ENCODE measurements around the gene ARMH4.
A peak's percentile ranks its signal among the peaks of the same experiment; 100 is the strongest.

Gene ARMH4

GRCh38 chr14:58109744-58110143, 42.3 kb downstream of the ARMH4 start:
- TF ChIP-seq CTCF (IDR thresholded peaks at IDR 0.05; ENCODE audit: low read depth, low read length): no peak
- H3K4me3 ChIP-seq (ENCODE audit: low read depth, low read length): no peak overlapping the region

GRCh38 chr14:58108717-58109116, 43.3 kb downstream of the ARMH4 start:
- TF ChIP-seq CTCF (IDR thresholded peaks at IDR 0.05; ENCODE audit: low read depth, low read length): no peak

GRCh38 chr14:58107947-58108552, 44.0 kb downstream of the ARMH4 start:
- TF ChIP-seq CTCF (IDR thresholded peaks at IDR 0.05; ENCODE audit: low read depth, low read length): peak; percentile 65
- H3K4me3 ChIP-seq (ENCODE audit: low read depth, low read length): no peak overlapping the region

More at GRCh38 chr14:58108717-58109116, 43.3 kb downstream of the ARMH4 start:
- no peak overlapping the region for H3K4me3 ChIP-seq (ENCODE audit: low read depth, low read length)

- H3K4me3 ChIP-seq (ENCODE audit: low read depth, low read length): no peak overlapping the region
- TF ChIP-seq CTCF (IDR thresholded peaks at IDR 0.05; ENCODE audit: low read depth, low read length): no peak
Observed at GRCh38 chr14:58107041-58107440, 45.0 kb downstream of the ARMH4 start.

GRCh38 chr14:58106446-58106845, 45.6 kb downstream of the ARMH4 start:
- H3K4me3 ChIP-seq (ENCODE audit: low read depth, low read length): no peak overlapping the region
- no peak for TF ChIP-seq CTCF (IDR thresholded peaks at IDR 0.05; ENCODE audit: low read depth, low read length)

- no peak for TF ChIP-seq CTCF (IDR thresholded peaks at IDR 0.05; ENCODE audit: low read depth, low read length)
- no peak overlapping the region for H3K4me3 ChIP-seq (ENCODE audit: low read depth, low read length)
Observed at GRCh38 chr14:58104808-58105207, 47.2 kb downstream of the ARMH4 start.

GRCh38 chr14:58100735-58101368, 51.2 kb downstream of the ARMH4 start:
- no peak for TF ChIP-seq CTCF (IDR thresholded peaks at IDR 0.05; ENCODE audit: low read depth, low read length)
- no peak overlapping the region for H3K4me3 ChIP-seq (ENCODE audit: low read depth, low read length)
